MM.1S (cell line): ENCODE results near the gene SAMD8.
"Not testable (repeated sequence)": the region's sequence is repeated elsewhere in the genome, so short reads cannot be mapped to it uniquely, and the experiment has no call there.

Experiments used
- DNase-seq: peaks from one replicate; pipeline ENCODE4 v3.0.0-alpha.2; 2015
- H2AFZ ChIP-seq: fragments of 300-600 bp; sonication (generic); 2 replicates; pipeline ENCODE4 v1.6.0; 2016; ENCODE audit warnings: antibody characterized with exemption, low read length
- H3F3A ChIP-seq: fragments of 300-600 bp; sonication (generic); 2 replicates; pipeline ENCODE4 v1.6.1; 2016; ENCODE audit warnings: mild to moderate bottlenecking, antibody characterized with exemption, low read length, moderate library complexity, mixed read lengths; ENCODE audit not compliant: insufficient read depth
- H3K27ac ChIP-seq: fragments of 300-600 bp; sonication (generic); 2 replicates; pipeline ENCODE4 v1.5.1; 2016; ENCODE audit warnings: mild to moderate bottlenecking, low read length
- H3K27me3 ChIP-seq: fragments of 300-600 bp; sonication (generic); replicated peaks from 2 replicates; pipeline ENCODE4 v1.6.0; 2016; ENCODE audit warnings: low read length; ENCODE audit not compliant: insufficient read depth
- H3K36me3 ChIP-seq: fragments of 300-600 bp; sonication (generic); replicated peaks from 2 replicates; pipeline ENCODE4 v1.6.1; 2016; ENCODE audit warnings: mild to moderate bottlenecking, low read length, mixed read lengths; ENCODE audit not compliant: insufficient read depth
- H3K4me1 ChIP-seq: fragments of 300-600 bp; sonication (generic); 2 replicates; pipeline ENCODE4 v1.6.1; 2016; ENCODE audit warnings: low read length, mixed read lengths
- H3K4me2 ChIP-seq: fragments of 300-600 bp; sonication (generic); 2 replicates; pipeline ENCODE4 v1.6.0; 2016; ENCODE audit warnings: low read depth, low read length
- H3K4me3 ChIP-seq: fragments of 300-600 bp; sonication (generic); 2 replicates; pipeline ENCODE4 v1.5.1; 2016; ENCODE audit warnings: low read length, mixed read lengths
- H3K79me2 ChIP-seq: fragments of 300-600 bp; sonication (generic); 2 replicates; pipeline ENCODE4 v1.6.1; 2016; ENCODE audit warnings: mixed run types, low read length, mixed read lengths
- H3K9ac ChIP-seq: fragments of 300-600 bp; sonication (generic); 2 replicates; pipeline ENCODE4 v1.6.1; 2016; ENCODE audit warnings: low read length, mixed read lengths
- H3K9me2 ChIP-seq: fragments of 300-600 bp; sonication (generic); replicated peaks from 2 replicates; pipeline ENCODE4 v1.6.1; 2016; ENCODE audit warnings: mild to moderate bottlenecking, low read length, mixed read lengths; ENCODE audit not compliant: insufficient read depth
- H3K9me3 ChIP-seq: fragments of 300-600 bp; sonication (generic); replicated peaks from 2 replicates; pipeline ENCODE4 v1.6.1; 2016; ENCODE audit warnings: mild to moderate bottlenecking, low read length, mixed read lengths; ENCODE audit not compliant: insufficient read depth
- H4K20me1 ChIP-seq: fragments of 300-600 bp; sonication (generic); 2 replicates; pipeline ENCODE4 v1.6.1; 2016; ENCODE audit warnings: mild to moderate bottlenecking, low read length, moderate library complexity, mixed read lengths; ENCODE audit not compliant: insufficient read depth
- EZH2 ChIP-seq: fragments of 300-600 bp; sonication (generic); optimal IDR thresholded peaks from 2 replicates; pipeline ENCODE3; 2017; ENCODE audit warnings: low read depth, mild to moderate bottlenecking, antibody characterized with exemption, low read length, mixed read lengths
- EZH2phosphoT487 ChIP-seq: fragments of 300-600 bp; sonication (generic); IDR thresholded peaks from 2 replicates; pipeline ENCODE4 v1.6.1; 2018; ENCODE audit warnings: antibody characterized with exemption, low read length
- TF ChIP-seq, protein P1 (sequence below): fragments of 300-600 bp; sonication (generic); IDR thresholded peaks from 2 replicates; pipeline ENCODE4 v1.5.1; 2016; ENCODE audit warnings: antibody characterized with exemption, low read length, mixed read lengths

The SAMD8 gene

GRCh38 chr10:75220274-75220673 is 108.8 kb downstream of the SAMD8 start:
- Histone ChIP-seq H3K79me2 (peaks cover 94% of the 10 kb centered on the region), H3K4me3 (no peak overlapping the region), H3K9ac (no peak overlapping the region), H3K36me3 (peaks cover 21% of the 10 kb centered on the region), H3F3A (peaks cover 21% of the 10 kb centered on the region), H4K20me1 (peaks cover 18% of the 10 kb centered on the region), H3K27ac (no peak overlapping the region), H3K27me3 (no peaks in the 10 kb centered on the region), H3K4me1 (peaks cover 20% of the 10 kb centered on the region), H3K4me2 (no peak overlapping the region), H3K9me2 (no peaks in the 10 kb centered on the region), H2AFZ (no peak overlapping the region), H3K9me3 (no peaks in the 10 kb centered on the region)
- DNase-seq, result no peak
- TF ChIP-seq EZH2, result no peak
- TF ChIP-seq EZH2phosphoT487, result no peak
- TF ChIP-seq, protein P1, sequence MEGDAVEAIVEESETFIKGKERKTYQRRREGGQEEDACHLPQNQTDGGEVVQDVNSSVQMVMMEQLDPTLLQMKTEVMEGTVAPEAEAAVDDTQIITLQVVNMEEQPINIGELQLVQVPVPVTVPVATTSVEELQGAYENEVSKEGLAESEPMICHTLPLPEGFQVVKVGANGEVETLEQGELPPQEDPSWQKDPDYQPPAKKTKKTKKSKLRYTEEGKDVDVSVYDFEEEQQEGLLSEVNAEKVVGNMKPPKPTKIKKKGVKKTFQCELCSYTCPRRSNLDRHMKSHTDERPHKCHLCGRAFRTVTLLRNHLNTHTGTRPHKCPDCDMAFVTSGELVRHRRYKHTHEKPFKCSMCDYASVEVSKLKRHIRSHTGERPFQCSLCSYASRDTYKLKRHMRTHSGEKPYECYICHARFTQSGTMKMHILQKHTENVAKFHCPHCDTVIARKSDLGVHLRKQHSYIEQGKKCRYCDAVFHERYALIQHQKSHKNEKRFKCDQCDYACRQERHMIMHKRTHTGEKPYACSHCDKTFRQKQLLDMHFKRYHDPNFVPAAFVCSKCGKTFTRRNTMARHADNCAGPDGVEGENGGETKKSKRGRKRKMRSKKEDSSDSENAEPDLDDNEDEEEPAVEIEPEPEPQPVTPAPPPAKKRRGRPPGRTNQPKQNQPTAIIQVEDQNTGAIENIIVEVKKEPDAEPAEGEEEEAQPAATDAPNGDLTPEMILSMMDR, result no peak

DNA sequence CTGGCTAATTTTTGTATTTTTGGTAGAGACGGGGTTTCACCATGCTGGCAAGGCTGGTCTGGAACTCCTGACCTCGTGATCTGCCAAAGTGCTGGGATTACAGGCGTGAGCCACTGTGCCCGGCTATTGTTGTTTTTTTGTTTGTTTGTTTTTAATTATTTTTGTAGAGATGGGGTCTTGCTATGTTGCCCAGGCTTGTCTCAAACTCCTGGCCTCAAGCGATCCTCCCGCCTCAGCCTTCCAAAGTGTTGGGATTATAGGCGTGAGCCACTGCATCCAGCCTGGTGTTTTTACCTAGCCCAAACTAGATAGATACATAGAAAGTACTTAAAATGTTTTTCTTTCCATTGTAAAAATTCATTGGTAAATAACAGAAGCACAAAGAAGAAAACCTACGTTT is 110.0 kb downstream of the SAMD8 start:
- peaks cover 30% of the 10 kb centered on the region for H3F3A ChIP-seq
- not testable (repeated sequence) for H3K4me3 ChIP-seq, H3K27ac ChIP-seq, H2AFZ ChIP-seq, H3K9me2 ChIP-seq, H3K27me3 ChIP-seq, DNase-seq, H3K4me2 ChIP-seq, H3K9ac ChIP-seq, H3K9me3 ChIP-seq
- H4K20me1 ChIP-seq, result peaks cover 24% of the 10 kb centered on the region
- peaks cover 94% of the 10 kb centered on the region for H3K79me2 ChIP-seq
- H3K4me1 ChIP-seq, result peaks cover 31% of the 10 kb centered on the region
- H3K36me3 ChIP-seq, result peaks cover 21% of the 10 kb centered on the region

GRCh38 chr10:75223507-75223906 is 112.1 kb downstream of the SAMD8 start:
- Histone ChIP-seq H3K4me2 (no peak overlapping the region), H3K27ac (no peak overlapping the region; the same call in 1 of the 2 replicates), H3K79me2 (peaks cover 93% of the 10 kb centered on the region), H3K27me3 (no peaks in the 10 kb centered on the region), H3K4me3 (no peak overlapping the region), H3F3A (peaks cover 40% of the 10 kb centered on the region), H4K20me1 (peaks cover 35% of the 10 kb centered on the region; the same call in 1 of the 2 replicates), H3K4me1 (peaks cover 39% of the 10 kb centered on the region), H3K36me3 (peaks cover 18% of the 10 kb centered on the region), H3K9me2 (no peaks in the 10 kb centered on the region), H3K9ac (no peak overlapping the region), H3K9me3 (no peaks in the 10 kb centered on the region), H2AFZ (no peak overlapping the region)
- TF ChIP-seq, protein P1, result no peak
- TF ChIP-seq EZH2phosphoT487 (no peak), EZH2 (no peak)
- DNase-seq, result no peak

GRCh38 chr10:75226095-75226494 is 114.6 kb downstream of the SAMD8 start:
- H3K9me2 ChIP-seq, result no peaks in the 10 kb centered on the region
- peaks cover 21% of the 10 kb centered on the region for H3K36me3 ChIP-seq
- no peak overlapping the region for H2AFZ ChIP-seq
- H3K79me2 ChIP-seq, result peaks cover 97% of the 10 kb centered on the region
- peaks cover 39% of the 10 kb centered on the region for H3K4me1 ChIP-seq
- peak overlapping the region; percentile 40 for H3K4me2 ChIP-seq
- H3K9ac ChIP-seq, result peak overlapping the region; percentile 28; the same call in 1 of the 2 replicates
- H3K4me3 ChIP-seq, result 0 out of 2 replicates have a peak overlapping the region, but pooled peaks have one; percentile 6
- peaks cover 53% of the 10 kb centered on the region for H3F3A ChIP-seq
- no peak for TF ChIP-seq EZH2phosphoT487
- TF ChIP-seq EZH2, result no peak
- TF ChIP-seq, protein P1, result no peak
- DNase-seq, result no peak
- peak overlapping the region; percentile 71; the same call in 1 of the 2 replicates for H3K27ac ChIP-seq
- H3K9me3 ChIP-seq, result no peaks in the 10 kb centered on the region
- peaks cover 50% of the 10 kb centered on the region; the same call in 1 of the 2 replicates for H4K20me1 ChIP-seq
- no peaks in the 10 kb centered on the region for H3K27me3 ChIP-seq
